Urinary bladder (tissue), 4 donors: Measurements from ENCODE around the gene HPCA. TPM values are rescaled to one million over a fixed set of nuclear protein-coding genes. Genes with fewer than 3 reads are reported as not detected.

ENCODE experiments used
- DNase-seq: peaks from one replicate; pipeline ENCODE4 v3.0.0-alpha.2; 2015; ENCODE audit errors: extremely low spot score
- H3K27ac ChIP-seq: one replicate; pipeline ENCODE4 v1.5.1; 2013; ENCODE audit warnings: low read depth, mild to moderate bottlenecking, moderate library complexity
- H3K36me3 ChIP-seq: one replicate; pipeline ENCODE4 v1.6.1; 2013; ENCODE audit warnings: mild to moderate bottlenecking, moderate library complexity; ENCODE audit not compliant: insufficient read depth
- H3K4me1 ChIP-seq: one replicate; pipeline ENCODE4 v1.6.1; 2013; ENCODE audit warnings: mild to moderate bottlenecking, moderate library complexity; ENCODE audit not compliant: insufficient read depth
- H3K4me3 ChIP-seq: one replicate; pipeline ENCODE4 v1.5.1; 2013; ENCODE audit warnings: low read depth, low read length
- WGBS: extraction: QIAGEN DNeasy Blood & Tissue Kit; methylation state at CpG from one replicate; pipeline ENCODE4 v1.1.7; 2013; 5-methylcytosine and 5-hydroxymethylcytosine counted together
- polyA plus RNA-seq: library from polyadenylated mRNA; stranded (reverse); fragments of 200-250 nt; gene quantifications from one replicate; pipeline ENCODE4 v1.2.3, GENCODE V29; 2013
- total RNA-seq: library from RNA; depleted of rRNA; stranded (reverse); fragments of >200 nt; gene quantifications from one replicate; pipeline ENCODE4 v1.2.3, GENCODE V29; 2014
- donor health status: healthy with polysubstance abuse.
- donor health status: healthy.

HPCA gene
- total and polyA plus RNA-seq, 2 donors, result 0.29 TPM; not detected in 1

DNA sequence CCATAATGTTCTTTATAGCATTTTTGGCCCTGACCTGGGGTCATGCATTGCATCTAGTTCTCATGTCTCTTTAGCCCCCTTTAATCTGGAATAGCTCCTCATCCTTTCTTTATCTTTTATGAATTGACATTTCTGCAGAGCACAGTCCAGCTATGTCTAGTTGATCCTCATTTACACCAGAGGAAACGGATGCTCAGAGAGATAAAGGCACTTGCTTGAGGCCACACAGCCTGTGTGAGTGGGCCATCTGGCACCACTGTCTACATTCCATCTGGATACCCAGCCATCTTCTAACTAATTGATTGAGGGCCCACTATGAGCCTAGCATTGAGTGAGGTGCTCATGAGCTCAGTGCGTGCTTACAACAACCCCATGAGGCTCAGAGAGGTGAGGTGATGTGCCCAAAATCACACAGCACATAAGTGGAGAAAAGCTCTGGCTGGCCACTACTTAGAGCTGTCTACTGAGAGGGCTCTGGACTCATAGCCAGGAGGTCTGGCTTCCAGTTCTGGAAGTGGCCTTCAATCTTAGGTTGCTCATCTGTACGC is 3.5 kb downstream of the HPCA start:
- no peaks in the 10 kb centered on the region for H3K4me1 ChIP-seq
- no peak overlapping the region for H3K27ac ChIP-seq
- WGBS, result 77% methylated on average over 3 of the region's 3 CpGs
- no peaks in the 10 kb centered on the region for H3K36me3 ChIP-seq
- no peak overlapping the region for H3K4me3 ChIP-seq
- no peak for DNase-seq

GRCh38 chr1:32890516-32891240 is 4.4 kb downstream of the HPCA start:
- no peak for DNase-seq
- WGBS, result 86% methylated on average over 7 of the region's 7 CpGs
- H3K4me3 ChIP-seq, result no peak overlapping the region

GRCh38 chr1:32891241-32891570 is 4.9 kb downstream of the HPCA start:
- H3K36me3 ChIP-seq, result no peaks in the 10 kb centered on the region
- H3K27ac ChIP-seq, result no peak overlapping the region
- WGBS, result 100% methylated on average over 1 of the region's 1 CpG
- H3K4me1 ChIP-seq, result no peaks in the 10 kb centered on the region
- no peak overlapping the region for H3K4me3 ChIP-seq
- DNase-seq, result no peak

More at GRCh38 chr1:32890516-32891240, 4.4 kb downstream of the HPCA start:
- no peak overlapping the region for H3K27ac ChIP-seq
- no peaks in the 10 kb centered on the region for H3K36me3 ChIP-seq
- H3K4me1 ChIP-seq, result no peaks in the 10 kb centered on the region

DNA sequence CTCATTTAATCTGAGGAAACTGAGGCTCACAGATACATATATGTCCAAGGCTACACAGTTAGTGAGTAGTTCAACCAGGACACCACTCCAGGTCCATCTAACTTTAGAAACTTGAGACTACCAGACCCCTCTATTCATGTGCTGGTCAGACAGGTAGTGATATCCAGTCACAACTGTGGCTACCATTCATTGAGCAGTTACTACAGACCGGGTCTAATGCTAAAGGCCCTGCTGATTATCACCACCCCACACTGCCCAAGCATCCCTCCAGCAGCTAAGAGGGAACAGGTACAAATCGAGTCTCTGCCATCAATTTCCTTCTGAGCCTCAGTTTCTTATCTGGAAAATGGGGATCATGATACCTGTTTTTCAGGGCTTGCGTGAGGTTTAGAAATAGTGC is 5.3 kb downstream of the HPCA start:
- no peak overlapping the region for H3K4me3 ChIP-seq
- no peak for DNase-seq
- no peaks in the 10 kb centered on the region for H3K4me1 ChIP-seq
- no peaks in the 10 kb centered on the region for H3K36me3 ChIP-seq
- WGBS, result 96% methylated on average over 3 of the region's 3 CpGs
- H3K27ac ChIP-seq, result no peak overlapping the region

GRCh38 chr1:32892368-32893197 is 6.3 kb downstream of the HPCA start:
- Histone ChIP-seq H3K36me3 (no peaks in the 10 kb centered on the region), H3K27ac (no peak overlapping the region), H3K4me1 (no peaks in the 10 kb centered on the region), H3K4me3 (peak overlapping the region; percentile 39)
- 18% methylated on average over 49 of the region's 49 CpGs for WGBS
- DNase-seq, result no peak

- H3K27ac ChIP-seq, result no peak overlapping the region
- WGBS, result 2% methylated on average over 58 of the region's 58 CpGs
- H3K36me3 ChIP-seq, result no peaks in the 10 kb centered on the region
- H3K4me3 ChIP-seq, result peak overlapping the region; percentile 39
- no peaks in the 10 kb centered on the region for H3K4me1 ChIP-seq
- peak; percentile 54 for DNase-seq
Measured at GRCh38 chr1:32893198-32894018, 7.1 kb downstream of the HPCA start.

GRCh38 chr1:32894019-32894600 is 7.8 kb downstream of the HPCA start:
- Histone ChIP-seq H3K36me3 (no peaks in the 10 kb centered on the region), H3K4me1 (no peaks in the 10 kb centered on the region), H3K4me3 (no peak overlapping the region), H3K27ac (no peak overlapping the region)
- 68% methylated on average over 8 of the region's 8 CpGs for WGBS
- DNase-seq, result peak; percentile 54

DNA sequence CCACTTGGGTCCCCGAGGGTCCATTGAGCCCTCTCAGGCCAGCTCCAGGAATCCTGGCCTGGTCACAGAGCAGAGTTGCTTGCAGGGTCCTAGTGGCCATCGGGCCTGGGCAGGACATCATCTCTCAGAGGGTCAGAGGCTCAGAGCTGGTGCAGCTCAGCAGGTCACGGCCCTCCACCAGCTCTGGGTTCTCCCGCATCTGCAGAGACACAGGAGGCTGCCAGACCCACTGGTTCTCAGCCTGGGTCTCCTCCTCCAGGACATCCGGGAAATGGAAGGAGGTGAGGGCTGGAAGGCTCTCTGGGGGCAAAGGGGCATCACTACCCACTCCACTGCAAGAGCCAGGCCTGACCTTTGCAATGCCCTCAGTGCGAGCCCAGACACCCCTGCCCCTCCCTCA is 8.4 kb downstream of the HPCA start:
- no peak overlapping the region for H3K4me3 ChIP-seq
- no peak overlapping the region for H3K27ac ChIP-seq
- H3K4me1 ChIP-seq, result no peaks in the 10 kb centered on the region
- WGBS, result 83% methylated on average over 6 of the region's 6 CpGs
- no peak for DNase-seq
- no peaks in the 10 kb centered on the region for H3K36me3 ChIP-seq

DNA sequence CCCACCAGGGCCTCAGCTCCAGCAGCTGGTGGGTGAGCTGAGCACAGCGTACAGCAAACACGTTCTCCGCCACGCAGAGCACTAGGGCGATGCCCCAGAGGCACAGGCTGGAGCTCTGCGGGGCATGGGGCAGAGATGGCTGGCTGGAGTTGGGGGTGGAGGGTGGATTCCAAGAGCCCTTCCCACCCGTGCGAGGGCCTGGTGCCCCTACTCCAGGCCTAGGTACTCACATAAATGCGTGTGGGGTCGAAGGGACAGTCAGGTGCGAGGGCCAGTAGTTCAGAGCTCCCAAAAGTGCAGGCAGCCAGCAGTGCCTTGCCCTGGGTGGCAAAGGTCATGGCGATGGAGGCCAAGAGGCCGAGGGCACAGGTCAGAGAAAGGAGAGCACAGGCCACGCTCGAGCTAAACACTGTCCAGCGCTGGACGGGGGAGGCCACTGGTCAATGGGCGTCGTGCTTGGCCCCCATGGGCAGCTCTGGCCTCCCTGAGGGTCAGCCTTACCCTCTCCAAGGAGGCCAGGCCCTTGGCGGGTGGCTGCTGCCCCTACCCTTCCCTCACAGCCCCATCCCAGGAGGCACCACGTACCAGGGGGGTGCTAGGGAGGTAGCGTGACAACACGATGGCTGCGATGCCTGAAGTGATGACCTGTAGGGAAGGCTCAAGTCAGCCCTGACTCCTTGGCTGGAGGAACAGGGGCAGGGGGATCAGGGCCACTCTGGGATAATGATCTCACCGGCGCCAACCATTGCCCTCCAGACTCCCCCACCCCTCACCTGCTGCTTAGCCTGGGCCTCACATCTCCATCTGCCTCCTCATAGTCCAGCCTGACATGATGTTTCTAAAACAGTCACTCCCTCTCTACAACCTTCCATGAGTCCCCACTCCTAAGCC is 9.3 kb downstream of the HPCA start:
- no peak overlapping the region for H3K27ac ChIP-seq
- H3K36me3 ChIP-seq, result no peaks in the 10 kb centered on the region
- no peak for DNase-seq
- 93% methylated on average over 26 of the region's 26 CpGs for WGBS
- H3K4me1 ChIP-seq, result no peaks in the 10 kb centered on the region
- H3K4me3 ChIP-seq, result no peak overlapping the region

- H3K36me3 ChIP-seq, result no peaks in the 10 kb centered on the region
- no peak for DNase-seq
- H3K4me1 ChIP-seq, result no peaks in the 10 kb centered on the region
- 81% methylated on average over 5 of the region's 5 CpGs for WGBS
- H3K27ac ChIP-seq, result no peak overlapping the region
- no peak overlapping the region for H3K4me3 ChIP-seq
Measured at GRCh38 chr1:32896451-32896850, 10.2 kb downstream of the HPCA start.

DNA sequence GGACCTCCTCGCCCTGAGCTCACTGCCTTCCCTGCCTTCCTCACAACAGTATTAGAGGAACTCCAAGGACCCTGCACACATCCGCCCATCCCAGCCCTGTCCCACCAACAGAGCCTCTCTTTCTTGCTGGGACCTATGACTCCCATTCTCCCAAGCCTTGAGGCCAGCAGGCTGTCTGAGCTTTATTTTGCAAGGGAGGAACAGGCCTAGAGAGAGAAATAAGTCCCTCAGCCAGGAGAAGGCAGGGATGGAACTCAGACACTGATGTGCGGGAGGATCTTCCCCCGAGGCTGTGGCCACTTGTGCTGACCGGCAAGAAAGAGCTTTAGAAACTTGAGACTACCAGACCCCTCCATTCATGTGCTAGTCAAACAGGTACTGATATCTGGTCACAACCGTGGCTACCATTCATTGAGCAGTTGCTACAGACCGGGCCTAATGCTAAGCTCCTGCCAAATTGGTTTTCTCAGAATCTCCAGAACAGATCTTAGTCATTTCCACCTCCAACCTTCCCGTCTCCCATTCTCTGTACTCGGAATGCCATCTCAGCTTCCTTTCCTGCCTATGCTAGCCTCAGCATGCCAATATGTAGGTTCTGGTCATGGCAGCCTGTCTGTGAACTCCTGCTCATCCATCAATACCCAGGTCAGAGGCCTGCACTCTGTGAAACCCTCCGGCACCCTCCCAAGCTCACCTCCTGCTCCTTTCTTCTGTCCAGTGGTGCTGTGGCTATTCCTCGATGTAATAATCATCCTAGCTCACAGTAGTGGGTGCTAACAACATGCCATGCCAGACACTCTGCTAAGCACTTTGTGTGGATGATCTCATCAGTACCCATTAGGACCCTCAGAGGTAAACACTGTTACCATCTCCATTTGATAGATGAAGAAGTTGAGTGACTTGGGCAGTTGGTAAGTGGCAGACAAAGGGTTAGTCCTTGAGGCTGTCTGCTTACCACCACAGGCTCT is 11.1 kb downstream of the HPCA start:
- WGBS, result 81% methylated on average over 11 of the region's 11 CpGs
- no peaks in the 10 kb centered on the region for H3K36me3 ChIP-seq
- DNase-seq, result no peak

DNA sequence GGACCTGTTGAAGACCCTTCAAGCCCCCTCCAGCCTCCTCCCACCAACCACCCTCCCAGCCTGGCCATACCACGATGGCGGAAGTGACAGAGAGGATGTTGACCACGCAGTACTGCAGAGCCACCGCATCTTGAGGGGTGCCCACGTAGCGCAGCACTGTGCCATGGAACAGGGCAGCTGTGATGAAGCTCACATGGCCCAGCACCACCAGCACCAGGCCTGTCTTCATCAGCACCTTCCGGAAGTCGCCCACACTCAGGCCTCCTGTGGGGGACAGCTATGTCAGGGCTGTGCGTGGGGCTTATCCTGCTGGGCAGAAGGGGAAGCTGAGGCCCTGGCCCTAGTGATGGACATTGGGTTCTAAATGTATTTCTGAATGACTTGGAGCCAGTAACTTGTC is 11.8 kb downstream of the HPCA start:
- H3K4me1 ChIP-seq, result no peaks in the 10 kb centered on the region
- WGBS, result 93% methylated on average over 9 of the region's 9 CpGs
- no peak overlapping the region for H3K4me3 ChIP-seq
- no peak for DNase-seq
- H3K27ac ChIP-seq, result no peak overlapping the region
- H3K36me3 ChIP-seq, result no peaks in the 10 kb centered on the region

More for the DNA sequence above, 11.1 kb downstream of the HPCA start:
- H3K27ac ChIP-seq, result no peak overlapping the region
- no peak overlapping the region for H3K4me3 ChIP-seq
- no peaks in the 10 kb centered on the region for H3K4me1 ChIP-seq
